SW480 (cell line): ENCODE data around the gene LRRC8C.
A peak's percentile ranks its signal among the peaks of the same experiment; 100 is the strongest.
"Not testable (repeated sequence)": the region's sequence is repeated elsewhere in the genome, so short reads cannot be mapped to it uniquely, and the experiment has no call there.

Source experiments
- DNase-seq: peaks from one replicate; pipeline ENCODE4 v3.0.0-alpha.2; 2016; ENCODE audit warnings: low spot score

The LRRC8C gene

DNA sequence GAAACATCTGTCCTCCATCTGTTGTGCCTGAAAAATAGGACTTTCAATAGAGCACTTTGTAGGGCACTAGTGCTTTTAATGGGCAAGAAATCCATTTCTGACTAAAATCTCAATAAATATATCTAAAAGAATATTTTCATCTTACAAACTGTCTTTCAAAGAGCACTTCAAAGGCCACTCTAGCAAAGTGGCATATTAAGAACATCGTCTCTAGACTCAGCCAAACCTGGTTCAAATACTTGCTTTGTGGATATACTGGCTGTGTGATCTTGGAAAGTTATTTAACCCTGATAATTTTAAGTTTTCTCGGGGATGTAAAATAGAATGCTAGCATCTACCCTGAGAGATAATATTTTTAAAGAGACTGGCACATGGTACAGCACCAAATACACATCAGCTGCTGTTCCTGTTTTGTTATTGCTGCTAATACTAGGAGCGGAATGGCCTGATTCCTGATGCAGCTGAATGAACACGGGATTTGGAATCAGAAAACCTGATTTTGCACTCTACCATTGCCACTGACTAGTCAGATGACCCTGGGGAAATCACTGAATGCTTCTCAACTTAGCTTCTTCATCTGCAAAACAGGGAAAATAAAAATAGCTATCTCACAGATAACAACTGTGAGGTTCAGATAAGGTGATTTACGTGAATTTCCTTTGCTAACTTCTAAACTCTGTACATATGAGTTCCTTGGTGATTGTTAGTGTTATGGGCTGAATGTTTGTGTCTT is 25.2 kb upstream of the LRRC8C start:
- no peak for DNase-seq

DNA sequence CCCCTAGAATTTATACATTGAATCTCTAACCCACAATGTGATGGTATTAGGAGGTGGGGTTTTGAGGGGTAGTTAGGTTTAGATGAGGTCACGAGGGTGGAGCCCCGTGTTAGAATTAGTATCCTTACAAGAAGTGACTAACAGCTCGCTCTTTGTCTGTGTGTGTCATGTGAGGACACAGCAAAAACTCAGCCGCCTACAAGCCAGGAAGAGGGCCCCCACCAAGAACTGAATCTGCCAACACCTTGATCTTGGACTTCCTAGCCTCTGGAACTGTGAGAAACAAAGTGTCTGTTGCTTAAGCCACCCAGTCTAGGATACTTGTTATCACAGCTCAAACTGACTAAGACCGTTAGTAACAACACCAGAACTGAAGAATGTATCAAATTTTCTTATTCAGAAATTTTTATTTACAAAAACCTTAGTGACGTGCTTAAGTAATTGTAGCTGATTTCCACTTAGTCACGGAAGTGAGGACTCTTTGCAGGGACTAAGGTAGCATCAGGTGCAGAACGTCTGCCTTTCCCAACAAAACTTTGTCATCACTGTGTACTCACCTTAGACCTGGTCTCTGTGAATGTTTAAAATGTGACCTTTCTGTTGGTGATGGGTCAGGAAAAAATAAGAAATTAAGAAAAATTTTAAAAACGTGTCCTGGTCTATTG is 24.5 kb upstream of the LRRC8C start:
- DNase-seq: no peak

DNA sequence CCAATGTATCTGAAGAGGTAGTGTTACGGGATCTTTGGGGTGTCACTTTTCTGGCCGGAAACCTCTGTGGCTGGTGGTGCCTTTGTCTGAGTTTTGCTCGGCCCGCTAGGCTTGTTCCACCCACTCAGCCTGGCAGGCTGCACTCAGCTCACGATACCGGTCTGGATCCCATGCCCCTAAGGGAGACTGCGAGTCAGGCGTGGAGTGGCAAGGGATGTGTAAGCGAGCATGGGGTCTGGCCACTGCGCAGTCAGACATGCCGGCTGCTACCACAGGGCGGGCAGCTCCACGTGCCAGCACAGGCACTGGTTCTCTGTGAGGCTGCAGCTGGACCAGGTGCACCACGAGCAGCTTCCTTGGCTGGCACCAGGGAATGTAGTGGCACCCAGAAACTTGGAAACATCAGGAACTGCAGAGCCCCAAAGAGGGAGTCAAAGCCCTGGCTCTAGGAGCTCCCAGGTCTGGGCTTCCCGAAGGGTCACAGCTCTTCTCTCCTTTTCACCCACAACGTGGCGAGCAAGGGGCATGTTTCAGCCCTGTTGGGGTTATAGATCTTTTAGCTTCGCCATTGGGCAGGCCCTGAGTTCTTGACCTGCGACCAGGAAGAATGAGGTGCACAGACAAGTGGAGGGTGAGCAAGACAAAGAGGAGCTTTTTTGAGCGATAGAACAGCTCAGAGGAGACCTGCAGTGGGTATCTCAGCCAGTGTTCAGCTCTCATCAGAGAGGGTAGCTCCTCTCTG is 23.8 kb upstream of the LRRC8C start:
- DNase-seq: no peak

DNA sequence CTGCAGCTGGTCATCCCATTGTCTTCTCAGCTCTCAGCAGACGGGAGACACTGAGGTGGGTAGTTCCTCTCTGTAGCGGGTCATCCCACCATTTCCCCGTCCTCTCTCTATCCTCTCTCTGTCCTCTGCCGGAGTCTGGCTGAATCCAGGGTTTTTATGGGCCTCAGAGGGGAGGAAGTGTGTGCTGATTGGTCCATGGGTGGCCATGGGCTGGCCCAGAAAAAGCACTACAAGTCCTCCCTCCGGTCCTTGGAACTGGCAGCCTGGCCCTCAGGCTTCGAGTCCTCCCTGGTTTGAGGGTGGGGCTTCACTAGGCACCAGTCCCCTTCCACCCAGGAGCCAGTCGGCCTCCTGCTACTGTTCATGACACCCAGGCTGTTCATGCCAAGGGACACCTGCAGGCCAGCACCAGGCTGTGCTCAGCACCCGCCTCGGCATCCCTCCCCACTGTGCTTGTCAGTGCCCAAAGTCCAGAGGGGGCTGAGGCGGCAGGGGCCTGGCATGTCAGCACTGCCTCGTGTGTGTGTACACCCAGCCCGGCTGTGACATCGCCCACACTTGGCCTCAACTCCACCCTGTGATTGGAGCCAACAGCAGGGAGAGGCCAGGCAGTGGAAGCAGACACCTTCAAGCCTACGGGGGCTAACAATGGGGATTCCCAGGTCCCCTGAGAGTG is 23.0 kb upstream of the LRRC8C start:
- no peak for DNase-seq

DNA sequence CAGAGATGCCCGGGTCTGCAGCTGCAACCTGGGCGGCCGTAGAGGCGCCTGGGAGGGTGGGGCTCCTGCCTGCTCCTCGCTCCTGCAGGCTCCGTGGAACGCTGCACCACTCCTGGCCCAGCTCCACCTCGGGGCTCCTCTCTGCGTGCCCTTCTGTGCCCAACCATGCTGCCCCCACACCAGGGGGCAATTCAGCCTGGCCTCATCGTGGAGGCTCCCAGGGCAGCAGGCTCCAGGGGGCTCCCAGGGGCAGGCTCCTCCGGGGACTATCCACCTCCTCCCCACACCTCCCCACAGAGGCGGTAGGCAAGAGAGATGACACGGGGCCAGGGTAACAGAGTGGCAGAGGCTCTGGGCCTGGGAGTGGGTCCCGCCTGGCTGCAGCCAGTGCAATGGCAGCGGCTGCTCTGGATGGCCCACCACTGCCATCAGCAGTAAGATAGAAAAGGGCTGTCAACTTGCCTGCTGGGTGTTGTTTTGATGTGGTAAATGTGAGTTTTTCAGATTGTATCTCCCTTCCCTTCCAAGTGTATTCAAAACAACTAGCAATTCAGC is 22.4 kb upstream of the LRRC8C start:
- DNase-seq: no peak

DNA sequence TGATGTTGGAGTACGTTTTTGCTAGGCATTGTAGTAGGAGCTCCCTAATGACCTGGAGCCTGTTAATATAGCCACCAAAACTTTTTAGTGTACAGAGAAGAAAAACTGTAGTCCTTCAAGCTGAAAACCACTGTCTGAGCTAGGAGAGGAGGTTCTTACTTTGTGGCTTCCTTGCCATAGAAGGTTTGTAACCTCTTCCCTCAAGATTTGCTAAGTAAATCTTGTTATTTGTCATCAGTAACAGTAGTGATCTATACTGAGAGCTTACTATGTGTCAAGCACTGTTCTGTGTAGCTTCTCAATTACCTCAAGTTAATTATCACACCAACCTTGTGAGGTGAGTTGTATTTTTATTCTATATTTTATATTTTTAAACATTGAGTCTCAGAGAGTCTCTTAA is 21.2 kb upstream of the LRRC8C start:
- DNase-seq: no peak

DNA sequence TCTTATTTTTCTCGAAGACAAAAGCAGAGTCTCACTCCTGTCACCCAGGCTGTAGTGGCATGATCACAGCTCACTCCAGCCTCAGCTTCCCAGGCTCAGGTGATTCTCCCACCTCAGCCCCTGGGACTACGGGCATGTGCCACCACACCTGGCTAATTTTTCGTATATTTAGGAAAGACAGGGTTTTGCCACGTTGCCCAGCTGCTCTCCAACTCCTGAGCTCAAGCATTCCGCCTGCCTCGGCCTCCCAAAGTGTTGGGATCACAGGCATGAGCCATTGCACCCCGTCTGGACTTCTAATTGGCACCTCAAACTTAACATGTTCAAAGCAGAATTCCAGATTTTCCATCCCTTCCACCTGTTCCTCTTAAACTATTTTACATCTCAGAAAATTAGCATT is 19.0 kb upstream of the LRRC8C start:
- no peak for DNase-seq

DNA sequence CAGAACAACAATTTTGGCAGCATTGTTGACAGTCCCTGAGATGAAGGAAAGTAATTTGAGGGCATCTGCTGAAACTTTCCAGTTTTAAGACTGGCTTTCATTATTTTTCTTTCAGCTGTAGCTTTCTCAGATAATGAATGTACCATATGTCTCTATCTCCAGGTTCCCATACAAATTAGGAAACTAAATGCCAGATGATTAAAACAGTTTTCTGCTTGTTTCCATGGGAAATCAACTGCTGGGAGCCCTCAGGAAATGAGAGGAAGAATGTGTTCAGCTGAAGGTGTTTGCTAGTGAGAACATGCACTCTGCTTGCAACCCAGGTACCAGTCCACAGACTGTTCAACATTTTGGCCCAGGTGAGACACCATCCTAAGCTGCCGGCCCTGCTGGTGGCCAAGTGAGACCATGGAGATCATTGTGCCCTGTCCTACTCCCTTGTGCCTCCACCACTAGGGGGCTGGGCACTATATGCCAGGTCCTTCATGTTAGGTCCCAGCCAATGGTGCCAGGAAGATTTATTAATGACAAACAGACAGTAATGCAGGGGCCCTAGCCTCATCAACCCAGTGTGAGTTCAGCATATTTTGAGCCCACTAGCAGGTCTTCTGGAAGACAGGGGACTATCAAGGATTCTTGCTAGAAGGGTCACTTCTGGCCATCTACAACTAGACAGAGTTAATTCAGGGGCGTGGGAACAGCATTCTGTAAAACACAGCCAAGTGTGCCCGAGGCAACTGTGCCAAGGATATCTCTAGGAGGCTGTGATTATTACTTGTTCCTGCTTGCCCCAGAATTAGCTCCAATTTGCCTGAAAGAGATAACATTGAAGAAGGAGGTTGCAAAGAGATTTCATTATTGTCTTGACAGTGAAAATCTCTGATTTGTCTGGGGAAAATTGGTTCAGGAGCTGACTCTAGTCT is 17.0 kb upstream of the LRRC8C start:
- peak; percentile 30 for DNase-seq

DNA sequence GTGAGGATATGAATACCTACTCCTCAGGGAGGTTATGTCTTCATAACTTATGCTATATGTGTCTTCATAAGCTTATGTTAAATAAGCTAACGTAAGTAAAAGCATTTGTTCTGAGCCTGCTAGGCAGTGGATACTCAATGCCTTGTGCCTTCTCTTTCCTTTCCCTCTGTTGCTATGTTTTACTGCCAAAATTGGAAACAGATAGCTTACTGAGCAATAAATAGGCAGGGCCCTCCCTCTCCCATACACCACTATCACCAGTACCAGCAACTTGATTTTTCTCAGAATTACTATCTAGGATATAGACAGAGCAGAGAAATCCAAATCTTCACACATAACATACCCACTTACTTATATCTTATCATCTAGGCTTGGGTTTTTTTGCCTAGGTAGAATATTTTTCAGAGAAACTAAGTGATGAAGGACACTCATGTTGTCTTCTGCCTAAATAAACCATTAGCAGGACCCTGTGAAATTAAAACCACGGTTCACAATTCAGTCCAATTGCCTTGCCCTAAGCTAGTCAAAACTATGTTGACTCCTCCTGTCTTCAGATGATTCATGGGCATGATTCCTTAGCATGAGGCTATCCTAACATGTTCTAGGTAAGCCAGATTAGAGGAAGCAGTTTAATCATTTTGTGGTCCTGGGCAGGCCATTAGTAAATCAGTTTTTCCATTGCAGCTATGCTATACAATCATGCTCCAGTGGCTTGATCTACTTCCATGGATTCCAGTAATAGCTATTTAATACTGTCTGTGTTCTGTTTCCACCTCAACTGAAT is 15.9 kb upstream of the LRRC8C start:
- no peak for DNase-seq

DNA sequence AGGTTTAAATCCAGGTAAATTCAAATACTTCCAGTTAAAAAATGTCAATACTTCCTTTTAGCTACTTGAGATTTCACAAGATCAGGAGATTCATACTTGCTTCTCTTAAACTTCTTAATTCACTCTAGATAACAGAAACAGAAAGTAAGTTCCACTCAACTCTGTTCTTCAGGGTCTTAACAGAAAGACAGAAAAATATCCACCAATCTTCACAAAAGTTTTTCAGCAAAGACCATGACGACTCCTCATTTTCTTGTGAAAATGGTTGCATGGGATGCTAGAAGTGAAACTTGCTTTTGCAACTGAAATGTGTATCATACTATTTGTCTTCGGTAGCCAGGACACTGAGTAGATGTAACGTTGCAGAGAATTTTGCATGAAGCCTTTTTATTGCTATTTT is 12.3 kb upstream of the LRRC8C start:
- DNase-seq: no peak

DNA sequence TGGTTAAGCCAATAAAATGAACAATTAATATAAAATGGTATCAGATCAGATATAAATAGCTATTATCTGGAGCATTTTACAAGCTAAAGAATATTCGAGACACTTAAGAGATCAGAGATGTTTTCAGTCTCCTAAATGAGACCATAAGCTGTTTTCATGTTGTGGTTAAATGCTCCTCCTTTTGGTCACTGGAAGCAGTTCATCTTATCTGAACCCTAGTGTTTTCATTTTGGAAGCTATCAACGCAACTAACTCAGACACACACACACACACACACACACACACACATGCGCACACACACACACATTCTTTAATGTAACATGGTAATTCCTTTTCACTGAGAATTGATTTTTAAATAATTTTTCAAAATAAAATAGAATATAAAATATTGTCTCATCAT is 10.0 kb upstream of the LRRC8C start:
- DNase-seq: no peak

DNA sequence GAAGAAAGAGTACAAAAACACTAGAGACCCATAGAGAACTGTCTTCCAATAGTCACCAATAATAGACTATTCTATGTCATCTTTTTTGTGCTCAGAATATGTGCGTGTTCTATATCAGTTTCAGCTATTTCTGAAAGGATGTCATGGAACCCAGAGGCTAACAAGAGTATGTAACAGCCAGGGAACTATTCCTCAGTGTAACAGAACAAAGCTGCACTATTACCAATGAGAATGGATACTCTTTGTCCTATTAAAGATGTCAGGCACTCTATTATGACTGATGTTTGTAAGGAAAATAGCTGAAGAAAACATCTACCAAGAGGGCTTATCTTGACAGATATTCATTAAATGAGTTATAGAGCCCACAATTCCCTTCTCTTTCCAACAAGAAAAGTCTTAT is 8.6 kb upstream of the LRRC8C start:
- DNase-seq: no peak

DNA sequence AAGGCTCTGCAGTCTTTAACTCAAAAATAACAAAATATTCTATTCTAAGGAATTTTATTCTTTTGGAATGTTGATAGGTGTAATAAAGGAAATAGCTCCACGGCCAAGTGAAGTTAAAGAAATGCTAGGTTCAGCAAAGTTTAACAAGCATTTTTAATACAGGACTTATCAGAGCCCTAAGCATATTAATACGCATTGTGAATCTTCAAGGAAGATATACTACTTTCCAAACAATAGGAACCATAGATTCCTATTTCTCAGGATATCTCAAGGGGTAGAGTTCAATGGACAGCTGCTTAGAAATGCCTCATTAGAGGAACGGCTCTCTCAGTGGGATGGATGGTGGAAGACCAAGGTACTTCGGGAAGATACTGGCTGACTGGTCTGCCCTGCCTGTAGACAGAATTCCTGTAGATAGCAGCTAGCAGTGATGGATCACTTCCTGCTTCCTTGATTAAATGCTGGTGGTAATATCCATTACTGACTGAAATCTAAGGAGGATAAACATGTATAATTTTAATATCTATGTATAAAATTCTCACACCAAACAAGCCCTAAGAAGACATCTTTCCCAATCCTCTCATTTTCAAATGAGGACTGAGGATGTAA is 8.1 kb upstream of the LRRC8C start:
- DNase-seq: no peak

DNA sequence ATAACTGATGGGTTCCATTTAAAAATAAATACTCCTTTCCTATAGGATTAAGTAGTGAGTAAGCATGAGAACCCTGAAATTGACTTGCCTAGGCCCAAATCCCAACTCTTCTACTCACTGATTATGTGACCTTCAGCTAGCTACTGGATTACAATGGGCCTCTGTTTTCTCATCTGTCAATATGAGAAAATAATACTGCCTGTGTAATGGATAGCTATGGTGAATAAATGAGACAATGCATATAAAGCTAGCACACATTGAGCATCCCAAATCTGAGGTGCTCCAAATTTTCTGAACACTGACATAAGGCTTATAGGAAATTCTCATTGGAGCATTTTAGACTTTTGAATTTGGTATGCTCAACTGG is 5.3 kb upstream of the LRRC8C start:
- DNase-seq: no peak

DNA sequence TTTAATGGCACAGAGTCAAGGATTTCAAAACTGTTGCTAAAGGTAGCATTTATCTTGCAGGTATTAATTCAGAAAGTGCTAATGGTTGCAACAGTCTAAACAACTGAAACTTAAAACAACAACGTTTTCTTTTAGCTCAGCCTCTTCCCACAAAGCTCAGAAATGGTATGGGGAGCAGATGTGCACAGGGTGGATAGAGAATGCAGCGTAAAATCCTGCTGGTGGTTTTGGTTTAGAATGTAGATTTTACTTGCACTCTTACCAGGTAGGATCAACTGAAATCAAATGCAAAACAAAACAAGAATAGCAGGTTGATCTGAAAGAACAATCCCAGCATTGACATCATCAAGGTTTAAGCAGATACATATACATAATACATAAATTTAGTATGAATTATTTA is 3.8 kb upstream of the LRRC8C start:
- DNase-seq: no peak

DNA sequence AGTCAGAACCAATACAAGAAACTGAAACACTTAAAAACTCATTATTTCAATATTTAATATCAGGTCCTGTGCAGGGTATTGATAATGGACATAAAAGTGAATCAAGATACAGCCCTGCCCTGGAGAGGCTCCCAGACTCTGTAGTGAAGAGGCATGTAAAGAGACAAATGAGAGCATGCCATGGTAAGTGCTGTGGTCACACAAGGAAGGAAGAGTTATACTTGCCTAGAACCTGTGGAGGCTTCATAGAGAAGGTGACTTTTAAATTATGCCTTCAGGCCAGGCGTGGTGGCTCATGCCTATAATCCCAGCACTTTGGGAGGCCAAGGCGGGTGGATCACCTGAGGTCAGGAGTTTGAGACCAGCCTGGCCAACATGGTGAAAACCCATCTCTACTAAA is 3.3 kb upstream of the LRRC8C start:
- DNase-seq: not testable (repeated sequence)

DNA sequence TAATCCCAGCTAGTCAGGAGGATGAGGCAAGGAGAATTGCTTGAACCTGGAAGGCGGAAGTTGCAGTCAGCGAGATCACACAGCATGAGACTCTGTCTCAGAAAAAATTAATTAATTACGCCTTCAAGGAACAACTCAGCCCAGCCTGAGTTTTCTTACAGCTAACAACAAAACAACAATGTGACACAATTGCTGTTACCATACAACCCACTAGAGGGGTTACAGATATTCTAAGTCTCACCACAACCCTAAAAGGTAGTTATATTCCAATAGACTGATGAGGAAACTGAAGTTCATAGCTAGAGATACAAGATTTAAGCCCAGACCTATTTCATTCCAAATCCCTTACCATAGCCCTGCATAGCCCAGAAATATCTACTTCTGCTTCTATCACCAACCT is 2.9 kb upstream of the LRRC8C start:
- DNase-seq: no peak

DNA sequence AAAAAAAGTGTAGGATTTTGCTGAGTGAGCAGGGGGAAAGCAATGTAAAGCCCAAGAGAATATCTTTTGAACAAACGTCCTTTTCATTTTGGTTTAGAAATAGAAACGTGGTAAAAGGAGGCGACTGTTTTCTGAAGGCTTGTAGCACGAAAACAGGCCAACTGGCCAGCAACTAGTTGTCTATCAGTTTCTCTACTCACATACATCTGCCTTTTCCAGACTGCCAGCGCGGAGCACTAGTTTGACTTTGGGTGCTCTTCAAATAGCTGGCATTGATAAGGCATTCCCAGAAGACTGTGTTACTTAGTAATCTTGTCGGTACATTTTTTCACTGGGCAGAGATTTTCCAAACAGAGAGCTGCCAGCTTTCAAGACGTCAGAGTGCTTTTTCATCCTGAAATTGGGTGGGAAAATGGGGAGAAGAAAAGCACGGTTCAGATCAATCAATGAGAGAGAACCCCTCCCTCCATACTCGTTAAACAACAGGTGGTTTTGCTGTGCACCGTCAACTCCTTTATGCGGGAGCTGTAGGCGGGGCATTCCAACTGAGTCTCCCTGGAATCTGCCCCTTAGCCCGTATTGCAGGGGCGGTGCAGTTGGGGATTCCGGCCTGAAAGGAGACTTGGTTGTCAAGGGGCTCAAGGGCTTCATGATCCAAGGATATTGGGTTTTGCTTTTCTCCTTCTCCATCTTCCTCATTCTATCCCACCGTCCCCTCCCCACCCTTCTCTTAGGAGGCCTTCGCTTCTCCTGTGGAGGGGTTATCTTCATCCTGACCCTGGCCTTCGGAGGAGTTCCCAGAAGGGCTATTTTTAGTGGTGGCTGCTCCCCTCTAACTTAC is 884 bp upstream of the LRRC8C start:
- DNase-seq: peak; percentile 21

DNA sequence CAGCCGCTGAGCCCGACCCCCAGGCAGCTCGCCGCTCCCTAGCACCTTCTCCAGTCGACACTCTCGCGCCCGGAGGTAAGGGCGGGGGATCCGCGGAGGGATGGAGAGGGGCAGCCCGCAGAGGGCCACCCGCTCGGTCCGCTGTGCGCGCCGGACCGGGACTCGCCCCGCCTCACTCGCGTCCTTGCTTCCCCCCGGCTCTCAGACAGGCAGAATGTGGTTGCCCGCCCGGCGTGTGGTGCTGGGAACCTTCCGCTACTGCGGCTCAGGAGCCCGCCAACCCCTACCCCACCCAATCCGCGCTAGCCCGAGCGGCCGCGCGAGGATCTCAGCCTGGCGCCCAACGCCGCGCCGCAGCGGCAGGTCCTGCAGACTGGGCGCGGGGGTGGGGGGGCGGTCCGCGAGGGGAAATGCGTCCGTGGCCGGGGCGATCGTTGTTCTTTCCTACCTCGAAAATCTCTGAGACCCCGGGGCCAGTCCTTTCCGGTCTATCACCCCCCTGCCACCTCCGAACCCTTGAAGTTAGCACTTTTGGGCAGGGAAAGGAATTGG is 404 bp downstream of the LRRC8C start:
- peak; percentile 54 for DNase-seq
